ENCODE measurements around the gene MAGI2.

Gene MAGI2

DNA sequence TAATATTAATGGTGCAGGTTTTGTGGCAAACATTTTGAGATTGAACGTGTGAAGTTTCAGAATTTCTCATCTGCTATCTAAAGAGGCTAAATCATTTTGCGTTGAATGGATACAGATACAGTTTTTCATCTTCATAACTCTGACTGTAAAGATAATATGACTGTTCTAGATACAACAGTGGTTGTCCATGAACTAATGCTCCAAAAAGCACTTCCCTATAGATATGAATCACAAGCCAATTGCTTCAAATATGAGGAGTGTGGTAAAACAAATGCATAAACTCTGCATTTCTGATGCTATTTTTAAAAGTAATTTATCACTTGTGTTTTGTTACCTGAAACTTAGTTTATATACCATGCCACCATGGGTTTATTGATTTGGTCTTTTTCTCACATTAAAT, 750.1 kb downstream of the MAGI2 start:
- no peak overlapping the region for H3K4me3 ChIP-seq (replicated peaks; ENCODE audit: low read depth, low read length)
- no peak for TF ChIP-seq CTCF (IDR thresholded peaks at IDR 0.05; ENCODE audit: low read depth, low read length, missing control alignments)
- DNase-seq (ENCODE audit: extremely low read depth, low read depth), result no peak

DNA sequence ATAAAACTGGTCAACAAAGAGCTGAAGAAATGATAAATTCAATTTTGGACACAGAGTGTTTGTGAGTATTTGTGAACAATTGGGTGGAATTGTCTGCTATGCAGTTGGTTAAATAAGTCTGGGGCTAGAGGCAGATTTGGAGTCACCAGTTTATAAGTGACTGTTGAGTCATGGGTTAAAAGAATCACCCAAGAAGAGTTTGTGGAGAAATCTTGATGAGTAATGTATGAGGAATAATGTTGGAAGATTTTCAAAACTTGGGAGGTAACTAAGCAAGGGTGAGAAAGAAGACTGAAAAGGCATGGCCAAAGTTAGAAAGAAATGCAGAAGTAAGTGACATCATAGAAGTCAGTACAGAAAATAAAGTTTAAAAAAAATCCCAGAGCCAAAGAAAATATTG, 750.7 kb downstream of the MAGI2 start:
- peak; percentile 52 for DNase-seq (ENCODE audit: extremely low read depth, low read depth)
- TF ChIP-seq CTCF (IDR thresholded peaks at IDR 0.05; ENCODE audit: low read depth, low read length, missing control alignments), result no peak
- H3K4me3 ChIP-seq (replicated peaks; ENCODE audit: low read depth, low read length), result no peak overlapping the region

DNA sequence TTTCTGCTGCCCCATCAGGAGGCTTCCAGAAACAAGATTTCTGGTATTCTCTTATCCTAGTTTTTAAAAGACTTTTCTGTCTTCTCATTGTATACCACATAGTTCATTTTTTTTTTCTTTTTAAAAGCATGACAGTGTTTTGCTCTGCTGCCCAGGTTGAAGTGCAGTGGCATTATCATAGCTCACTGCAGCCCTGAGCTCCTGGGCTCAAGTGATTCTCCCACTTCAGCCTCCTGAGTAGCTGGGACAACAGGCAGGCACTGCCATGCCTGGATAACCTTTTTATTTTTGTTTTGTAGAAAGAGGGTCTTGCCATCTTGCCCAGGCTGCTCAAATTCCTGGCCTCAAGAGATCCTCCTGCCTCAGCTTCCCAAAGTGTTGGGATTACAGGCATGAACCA, 757.6 kb downstream of the MAGI2 start:
- DNase-seq (ENCODE audit: extremely low read depth, low read depth), result no peak
- TF ChIP-seq CTCF (IDR thresholded peaks at IDR 0.05; ENCODE audit: low read depth, low read length, missing control alignments), result no peak
- H3K4me3 ChIP-seq (replicated peaks; ENCODE audit: low read depth, low read length), result no peak overlapping the region

DNA sequence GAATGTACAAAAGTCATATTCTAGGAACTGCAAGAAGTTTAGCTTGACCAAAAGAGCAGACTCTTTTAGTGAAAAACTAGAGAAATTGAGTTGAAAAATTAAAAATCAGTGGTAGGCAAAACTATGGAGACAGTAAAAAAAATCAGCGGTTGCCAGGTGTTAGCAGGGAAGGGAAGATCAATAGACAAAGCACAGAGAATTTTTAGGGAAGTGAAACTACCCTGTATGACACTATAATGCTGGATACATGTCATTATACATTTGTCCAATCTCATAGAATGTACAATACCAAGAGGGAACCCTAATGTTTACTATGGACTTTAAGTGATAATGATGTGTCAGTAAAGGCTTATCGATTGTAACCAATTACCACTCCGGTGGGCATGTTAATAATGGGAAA, 761.9 kb downstream of the MAGI2 start:
- no peak for DNase-seq (ENCODE audit: extremely low read depth, low read depth)
- H3K4me3 ChIP-seq (replicated peaks; ENCODE audit: low read depth, low read length), result no peak overlapping the region
- no peak for TF ChIP-seq CTCF (IDR thresholded peaks at IDR 0.05; ENCODE audit: low read depth, low read length, missing control alignments)

DNA sequence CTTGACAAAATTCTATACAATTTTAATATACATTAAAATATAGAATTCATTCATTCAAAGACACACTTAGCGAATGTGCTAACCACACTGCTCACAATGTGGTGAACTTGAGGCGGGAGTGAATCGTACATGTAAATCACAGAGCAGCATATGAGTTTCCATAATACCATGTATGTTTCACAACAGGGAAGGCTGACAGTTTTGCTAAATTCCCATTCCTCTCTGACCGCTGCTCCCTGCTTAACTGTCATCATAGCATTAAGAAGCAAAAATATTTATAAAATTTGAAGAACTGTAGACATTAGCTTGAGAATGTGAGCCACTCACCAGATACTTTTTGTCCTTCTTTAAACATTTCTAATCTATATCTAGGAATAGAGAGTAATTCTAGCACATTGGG, 763.3 kb downstream of the MAGI2 start:
- TF ChIP-seq CTCF (IDR thresholded peaks at IDR 0.05; ENCODE audit: low read depth, low read length, missing control alignments), result no peak
- H3K4me3 ChIP-seq (replicated peaks; ENCODE audit: low read depth, low read length), result no peak overlapping the region
- no peak for DNase-seq (ENCODE audit: extremely low read depth, low read depth)

GRCh38 chr7:78688376-78688775, 765.1 kb downstream of the MAGI2 start:
- DNase-seq (ENCODE audit: extremely low read depth, low read depth), result no peak
- no peak overlapping the region for H3K4me3 ChIP-seq (replicated peaks; ENCODE audit: low read depth, low read length)
- TF ChIP-seq CTCF (IDR thresholded peaks at IDR 0.05; ENCODE audit: low read depth, low read length, missing control alignments), result no peak

GRCh38 chr7:78686189-78686588, 767.3 kb downstream of the MAGI2 start:
- H3K4me3 ChIP-seq (replicated peaks; ENCODE audit: low read depth, low read length), result no peak overlapping the region
- no peak for TF ChIP-seq CTCF (IDR thresholded peaks at IDR 0.05; ENCODE audit: low read depth, low read length, missing control alignments)
- DNase-seq (ENCODE audit: extremely low read depth, low read depth), result no peak

Data from HFF-Myc (cell line).